ENCODE measurements around the gene COX8A. TPM values are rescaled to one million over a fixed set of nuclear protein-coding genes. Genes with fewer than 3 reads are reported as not detected.

The COX8A gene
- total and polyA plus RNA-seq, 10 of the 15 experiments (the other 5 are each of a cell fraction or from before 2014, with no cell fraction given): 243 to 1,476 (median 522) TPM

DNA sequence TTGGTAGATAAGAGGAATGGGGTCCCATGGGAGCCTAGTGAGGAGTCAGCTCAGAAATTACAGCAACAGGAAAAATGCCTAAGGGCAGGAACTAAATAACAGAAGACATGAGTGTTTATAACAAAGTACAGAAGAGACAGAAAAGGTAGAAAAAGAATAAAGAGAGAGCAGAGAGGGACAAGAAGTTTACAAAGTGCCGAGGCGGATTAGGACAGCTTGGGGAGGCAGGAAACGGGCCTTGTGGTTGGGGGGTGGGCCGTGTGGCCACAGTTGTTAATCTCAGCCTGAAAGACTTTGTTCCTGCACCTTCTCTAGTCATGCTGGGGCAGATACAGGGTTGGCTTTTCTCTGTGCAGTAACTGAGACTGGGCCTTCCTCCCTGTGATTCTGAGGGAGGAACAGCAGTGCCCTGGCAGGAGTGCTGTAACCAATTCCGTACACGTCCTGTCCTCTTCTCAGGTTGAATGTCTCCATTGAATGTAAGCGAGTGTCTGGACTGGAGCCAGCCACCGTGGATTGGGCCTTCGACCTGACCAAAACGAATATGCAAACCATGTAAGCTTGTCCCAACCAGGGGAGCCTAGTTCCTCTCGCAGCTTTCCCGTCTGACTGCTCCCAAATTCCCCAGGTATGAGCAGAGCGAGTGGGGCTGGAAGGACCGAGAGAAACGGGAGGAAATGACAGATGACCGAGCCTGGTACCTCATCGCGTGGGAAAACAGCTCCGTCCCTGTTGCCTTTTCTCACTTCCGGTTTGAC lies 22.5 kb upstream of the COX8A start (continued):
- TF ChIP-seq, protein P1, sequence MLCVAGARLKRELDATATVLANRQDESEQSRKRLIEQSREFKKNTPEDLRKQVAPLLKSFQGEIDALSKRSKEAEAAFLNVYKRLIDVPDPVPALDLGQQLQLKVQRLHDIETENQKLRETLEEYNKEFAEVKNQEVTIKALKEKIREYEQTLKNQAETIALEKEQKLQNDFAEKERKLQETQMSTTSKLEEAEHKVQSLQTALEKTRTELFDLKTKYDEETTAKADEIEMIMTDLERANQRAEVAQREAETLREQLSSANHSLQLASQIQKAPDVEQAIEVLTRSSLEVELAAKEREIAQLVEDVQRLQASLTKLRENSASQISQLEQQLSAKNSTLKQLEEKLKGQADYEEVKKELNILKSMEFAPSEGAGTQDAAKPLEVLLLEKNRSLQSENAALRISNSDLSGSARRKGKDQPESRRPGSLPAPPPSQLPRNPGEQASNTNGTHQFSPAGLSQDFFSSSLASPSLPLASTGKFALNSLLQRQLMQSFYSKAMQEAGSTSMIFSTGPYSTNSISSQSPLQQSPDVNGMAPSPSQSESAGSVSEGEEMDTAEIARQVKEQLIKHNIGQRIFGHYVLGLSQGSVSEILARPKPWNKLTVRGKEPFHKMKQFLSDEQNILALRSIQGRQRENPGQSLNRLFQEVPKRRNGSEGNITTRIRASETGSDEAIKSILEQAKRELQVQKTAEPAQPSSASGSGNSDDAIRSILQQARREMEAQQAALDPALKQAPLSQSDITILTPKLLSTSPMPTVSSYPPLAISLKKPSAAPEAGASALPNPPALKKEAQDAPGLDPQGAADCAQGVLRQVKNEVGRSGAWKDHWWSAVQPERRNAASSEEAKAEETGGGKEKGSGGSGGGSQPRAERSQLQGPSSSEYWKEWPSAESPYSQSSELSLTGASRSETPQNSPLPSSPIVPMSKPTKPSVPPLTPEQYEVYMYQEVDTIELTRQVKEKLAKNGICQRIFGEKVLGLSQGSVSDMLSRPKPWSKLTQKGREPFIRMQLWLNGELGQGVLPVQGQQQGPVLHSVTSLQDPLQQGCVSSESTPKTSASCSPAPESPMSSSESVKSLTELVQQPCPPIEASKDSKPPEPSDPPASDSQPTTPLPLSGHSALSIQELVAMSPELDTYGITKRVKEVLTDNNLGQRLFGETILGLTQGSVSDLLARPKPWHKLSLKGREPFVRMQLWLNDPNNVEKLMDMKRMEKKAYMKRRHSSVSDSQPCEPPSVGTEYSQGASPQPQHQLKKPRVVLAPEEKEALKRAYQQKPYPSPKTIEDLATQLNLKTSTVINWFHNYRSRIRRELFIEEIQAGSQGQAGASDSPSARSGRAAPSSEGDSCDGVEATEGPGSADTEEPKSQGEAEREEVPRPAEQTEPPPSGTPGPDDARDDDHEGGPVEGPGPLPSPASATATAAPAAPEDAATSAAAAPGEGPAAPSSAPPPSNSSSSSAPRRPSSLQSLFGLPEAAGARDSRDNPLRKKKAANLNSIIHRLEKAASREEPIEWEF (IDR thresholded peaks at IDR 0.05; ENCODE audit: insufficient replicate concordance, low read depth, low read length): no peak
- TF ChIP-seq CBX5 (IDR thresholded peaks at IDR 0.05; ENCODE audit: low read depth) (no peak), HDGF (IDR thresholded peaks at IDR 0.05) (0 out of 2 replicates have a peak, but pooled peaks have one; percentile 12), ZNF622 (IDR thresholded peaks at IDR 0.05) (no peak), SMARCA5 (IDR thresholded peaks at IDR 0.05) (peak; percentile 15; the same call in 1 of the 2 replicates), BRCA1 (IDR thresholded peaks at IDR 0.05; ENCODE audit: low read depth, low read length) (no peak)
- TF ChIP-seq, protein P2, sequence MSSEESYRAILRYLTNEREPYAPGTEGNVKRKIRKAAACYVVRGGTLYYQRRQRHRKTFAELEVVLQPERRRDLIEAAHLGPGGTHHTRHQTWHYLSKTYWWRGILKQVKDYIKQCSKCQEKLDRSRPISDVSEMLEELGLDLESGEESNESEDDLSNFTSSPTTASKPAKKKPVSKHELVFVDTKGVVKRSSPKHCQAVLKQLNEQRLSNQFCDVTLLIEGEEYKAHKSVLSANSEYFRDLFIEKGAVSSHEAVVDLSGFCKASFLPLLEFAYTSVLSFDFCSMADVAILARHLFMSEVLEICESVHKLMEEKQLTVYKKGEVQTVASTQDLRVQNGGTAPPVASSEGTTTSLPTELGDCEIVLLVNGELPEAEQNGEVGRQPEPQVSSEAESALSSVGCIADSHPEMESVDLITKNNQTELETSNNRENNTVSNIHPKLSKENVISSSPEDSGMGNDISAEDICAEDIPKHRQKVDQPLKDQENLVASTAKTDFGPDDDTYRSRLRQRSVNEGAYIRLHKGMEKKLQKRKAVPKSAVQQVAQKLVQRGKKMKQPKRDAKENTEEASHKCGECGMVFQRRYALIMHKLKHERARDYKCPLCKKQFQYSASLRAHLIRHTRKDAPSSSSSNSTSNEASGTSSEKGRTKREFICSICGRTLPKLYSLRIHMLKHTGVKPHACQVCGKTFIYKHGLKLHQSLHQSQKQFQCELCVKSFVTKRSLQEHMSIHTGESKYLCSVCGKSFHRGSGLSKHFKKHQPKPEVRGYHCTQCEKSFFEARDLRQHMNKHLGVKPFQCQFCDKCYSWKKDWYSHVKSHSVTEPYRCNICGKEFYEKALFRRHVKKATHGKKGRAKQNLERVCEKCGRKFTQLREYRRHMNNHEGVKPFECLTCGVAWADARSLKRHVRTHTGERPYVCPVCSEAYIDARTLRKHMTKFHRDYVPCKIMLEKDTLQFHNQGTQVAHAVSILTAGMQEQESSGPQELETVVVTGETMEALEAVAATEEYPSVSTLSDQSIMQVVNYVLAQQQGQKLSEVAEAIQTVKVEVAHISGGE (CRISPR knock-in tag; IDR thresholded peaks at IDR 0.05): no peak
- TF ChIP-seq, protein P3, sequence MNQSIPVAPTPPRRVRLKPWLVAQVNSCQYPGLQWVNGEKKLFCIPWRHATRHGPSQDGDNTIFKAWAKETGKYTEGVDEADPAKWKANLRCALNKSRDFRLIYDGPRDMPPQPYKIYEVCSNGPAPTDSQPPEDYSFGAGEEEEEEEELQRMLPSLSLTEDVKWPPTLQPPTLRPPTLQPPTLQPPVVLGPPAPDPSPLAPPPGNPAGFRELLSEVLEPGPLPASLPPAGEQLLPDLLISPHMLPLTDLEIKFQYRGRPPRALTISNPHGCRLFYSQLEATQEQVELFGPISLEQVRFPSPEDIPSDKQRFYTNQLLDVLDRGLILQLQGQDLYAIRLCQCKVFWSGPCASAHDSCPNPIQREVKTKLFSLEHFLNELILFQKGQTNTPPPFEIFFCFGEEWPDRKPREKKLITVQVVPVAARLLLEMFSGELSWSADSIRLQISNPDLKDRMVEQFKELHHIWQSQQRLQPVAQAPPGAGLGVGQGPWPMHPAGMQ (IDR thresholded peaks at IDR 0.05; ENCODE audit: borderline replicate concordance): no peak
- TF ChIP-seq, protein P4, sequence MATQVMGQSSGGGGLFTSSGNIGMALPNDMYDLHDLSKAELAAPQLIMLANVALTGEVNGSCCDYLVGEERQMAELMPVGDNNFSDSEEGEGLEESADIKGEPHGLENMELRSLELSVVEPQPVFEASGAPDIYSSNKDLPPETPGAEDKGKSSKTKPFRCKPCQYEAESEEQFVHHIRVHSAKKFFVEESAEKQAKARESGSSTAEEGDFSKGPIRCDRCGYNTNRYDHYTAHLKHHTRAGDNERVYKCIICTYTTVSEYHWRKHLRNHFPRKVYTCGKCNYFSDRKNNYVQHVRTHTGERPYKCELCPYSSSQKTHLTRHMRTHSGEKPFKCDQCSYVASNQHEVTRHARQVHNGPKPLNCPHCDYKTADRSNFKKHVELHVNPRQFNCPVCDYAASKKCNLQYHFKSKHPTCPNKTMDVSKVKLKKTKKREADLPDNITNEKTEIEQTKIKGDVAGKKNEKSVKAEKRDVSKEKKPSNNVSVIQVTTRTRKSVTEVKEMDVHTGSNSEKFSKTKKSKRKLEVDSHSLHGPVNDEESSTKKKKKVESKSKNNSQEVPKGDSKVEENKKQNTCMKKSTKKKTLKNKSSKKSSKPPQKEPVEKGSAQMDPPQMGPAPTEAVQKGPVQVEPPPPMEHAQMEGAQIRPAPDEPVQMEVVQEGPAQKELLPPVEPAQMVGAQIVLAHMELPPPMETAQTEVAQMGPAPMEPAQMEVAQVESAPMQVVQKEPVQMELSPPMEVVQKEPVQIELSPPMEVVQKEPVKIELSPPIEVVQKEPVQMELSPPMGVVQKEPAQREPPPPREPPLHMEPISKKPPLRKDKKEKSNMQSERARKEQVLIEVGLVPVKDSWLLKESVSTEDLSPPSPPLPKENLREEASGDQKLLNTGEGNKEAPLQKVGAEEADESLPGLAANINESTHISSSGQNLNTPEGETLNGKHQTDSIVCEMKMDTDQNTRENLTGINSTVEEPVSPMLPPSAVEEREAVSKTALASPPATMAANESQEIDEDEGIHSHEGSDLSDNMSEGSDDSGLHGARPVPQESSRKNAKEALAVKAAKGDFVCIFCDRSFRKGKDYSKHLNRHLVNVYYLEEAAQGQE (IDR thresholded peaks at IDR 0.05; ENCODE audit: low read depth, low read length): no peak
- TF ChIP-seq, protein P5, sequence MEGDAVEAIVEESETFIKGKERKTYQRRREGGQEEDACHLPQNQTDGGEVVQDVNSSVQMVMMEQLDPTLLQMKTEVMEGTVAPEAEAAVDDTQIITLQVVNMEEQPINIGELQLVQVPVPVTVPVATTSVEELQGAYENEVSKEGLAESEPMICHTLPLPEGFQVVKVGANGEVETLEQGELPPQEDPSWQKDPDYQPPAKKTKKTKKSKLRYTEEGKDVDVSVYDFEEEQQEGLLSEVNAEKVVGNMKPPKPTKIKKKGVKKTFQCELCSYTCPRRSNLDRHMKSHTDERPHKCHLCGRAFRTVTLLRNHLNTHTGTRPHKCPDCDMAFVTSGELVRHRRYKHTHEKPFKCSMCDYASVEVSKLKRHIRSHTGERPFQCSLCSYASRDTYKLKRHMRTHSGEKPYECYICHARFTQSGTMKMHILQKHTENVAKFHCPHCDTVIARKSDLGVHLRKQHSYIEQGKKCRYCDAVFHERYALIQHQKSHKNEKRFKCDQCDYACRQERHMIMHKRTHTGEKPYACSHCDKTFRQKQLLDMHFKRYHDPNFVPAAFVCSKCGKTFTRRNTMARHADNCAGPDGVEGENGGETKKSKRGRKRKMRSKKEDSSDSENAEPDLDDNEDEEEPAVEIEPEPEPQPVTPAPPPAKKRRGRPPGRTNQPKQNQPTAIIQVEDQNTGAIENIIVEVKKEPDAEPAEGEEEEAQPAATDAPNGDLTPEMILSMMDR (IDR thresholded peaks at IDR 0.05 in 2 of 3, conservative IDR thresholded peaks at IDR 0.05 in 1 of 3; ENCODE audit: control insufficient read depth in 2 of 3, extremely low read depth in 1 of 3, insufficient read depth in 1 of 3, low read depth in 3 of 3, low read length in 3 of 3): no peak
